HG03571 (cell line): ENCODE measurements around the gene APLP2.
A peak's percentile ranks its signal among the peaks of the same experiment; 100 is the strongest.

Source experiments
- ATAC-seq: cut with Tn5 transposase; IDR thresholded peaks from one replicate; pipeline ENCODE4 v1.9.1; 2021; ENCODE audit not compliant: unreplicated experiment

Gene APLP2

GRCh38 chr11:130054966-130055365, 14.7 kb upstream of the APLP2 start:
- no peak for ATAC-seq

- no peak for ATAC-seq
Observed at GRCh38 chr11:130055617-130056016, 14.1 kb upstream of the APLP2 start.

- ATAC-seq = no peak
Observed at GRCh38 chr11:130061017-130061416, 8.7 kb upstream of the APLP2 start.

GRCh38 chr11:130062026-130062425, 7.7 kb upstream of the APLP2 start:
- no peak for ATAC-seq

- ATAC-seq = no peak
Observed at GRCh38 chr11:130063451-130063850, 6.2 kb upstream of the APLP2 start.

GRCh38 chr11:130064596-130064995, 5.1 kb upstream of the APLP2 start:
- ATAC-seq = no peak

GRCh38 chr11:130066338-130066737, 3.4 kb upstream of the APLP2 start:
- no peak for ATAC-seq

- ATAC-seq = no peak
Observed at GRCh38 chr11:130068546-130068985, 1.1 kb upstream of the APLP2 start.

- ATAC-seq = peak; percentile 38
Observed at GRCh38 chr11:130068986-130069658, 572 bp upstream of the APLP2 start.

GRCh38 chr11:130070109-130070845, 583 bp downstream of the APLP2 start:
- peak; percentile 23 for ATAC-seq

GRCh38 chr11:130070846-130071200, 1.1 kb downstream of the APLP2 start:
- no peak for ATAC-seq

- ATAC-seq = no peak
Observed at GRCh38 chr11:130071211-130071712, 1.6 kb downstream of the APLP2 start.

- no peak for ATAC-seq
Observed at GRCh38 chr11:130074736-130075135, 5.0 kb downstream of the APLP2 start.

- ATAC-seq = no peak
Observed at GRCh38 chr11:130076778-130077481, 7.2 kb downstream of the APLP2 start.

GRCh38 chr11:130077671-130078070, 8.0 kb downstream of the APLP2 start:
- no peak for ATAC-seq

- ATAC-seq = no peak
Observed at GRCh38 chr11:130078080-130078479, 8.4 kb downstream of the APLP2 start.

- ATAC-seq = no peak
Observed at GRCh38 chr11:130085671-130086290, 16.1 kb downstream of the APLP2 start.

- ATAC-seq = no peak
Observed at GRCh38 chr11:130086669-130087068, 17.0 kb downstream of the APLP2 start.

- peak; percentile 99 for ATAC-seq
Observed at GRCh38 chr11:130087294-130087926, 17.7 kb downstream of the APLP2 start.

- ATAC-seq = no peak
Observed at GRCh38 chr11:130088217-130088616, 18.5 kb downstream of the APLP2 start.
